Neural cell (in vitro differentiated cells): ENCODE measurements around the gene GTSF1L.

Experiments used
- EP300 ChIP-seq: fragments of 450-650 bp; conservative IDR thresholded peaks from 2 replicates; pipeline ENCODE4 v1.6.1; 2014; ENCODE audit warnings: antibody characterized with exemption, mild to moderate bottlenecking, moderate library complexity; ENCODE audit not compliant: poor library complexity, severe bottlenecking
- EZH2 ChIP-seq: fragments of 200-600, 300-800 bp; shearing (Covaris generic), sonication (generic); IDR thresholded peaks from 2 replicates; pipeline ENCODE4 v1.6.1; 2014; ENCODE audit warnings: antibody characterized with exemption, low read length, borderline replicate concordance, mild to moderate bottlenecking; ENCODE audit not compliant: insufficient read depth, poor library complexity, severe bottlenecking
- RAD21 ChIP-seq: fragments of 450-650 bp; conservative IDR thresholded peaks from 2 replicates; pipeline ENCODE4 v1.6.1; 2014; ENCODE audit warnings: antibody characterized with exemption, mild to moderate bottlenecking, moderate library complexity
- TAF1 ChIP-seq: IDR thresholded peaks from 2 replicates; pipeline ENCODE4 v1.6.1; 2012; ENCODE audit warnings: low read depth
- TF ChIP-seq, protein P1 (sequence below): fragments of 450-650 bp; IDR thresholded peaks from 2 replicates; pipeline ENCODE4 v1.5.1; 2014; ENCODE audit warnings: antibody characterized with exemption, mild to moderate bottlenecking, moderate library complexity; ENCODE audit not compliant: poor library complexity, severe bottlenecking

GRCh38 chr20:43728686-43729255, 2.0 kb upstream of the GTSF1L start:
- TF ChIP-seq, protein P1, sequence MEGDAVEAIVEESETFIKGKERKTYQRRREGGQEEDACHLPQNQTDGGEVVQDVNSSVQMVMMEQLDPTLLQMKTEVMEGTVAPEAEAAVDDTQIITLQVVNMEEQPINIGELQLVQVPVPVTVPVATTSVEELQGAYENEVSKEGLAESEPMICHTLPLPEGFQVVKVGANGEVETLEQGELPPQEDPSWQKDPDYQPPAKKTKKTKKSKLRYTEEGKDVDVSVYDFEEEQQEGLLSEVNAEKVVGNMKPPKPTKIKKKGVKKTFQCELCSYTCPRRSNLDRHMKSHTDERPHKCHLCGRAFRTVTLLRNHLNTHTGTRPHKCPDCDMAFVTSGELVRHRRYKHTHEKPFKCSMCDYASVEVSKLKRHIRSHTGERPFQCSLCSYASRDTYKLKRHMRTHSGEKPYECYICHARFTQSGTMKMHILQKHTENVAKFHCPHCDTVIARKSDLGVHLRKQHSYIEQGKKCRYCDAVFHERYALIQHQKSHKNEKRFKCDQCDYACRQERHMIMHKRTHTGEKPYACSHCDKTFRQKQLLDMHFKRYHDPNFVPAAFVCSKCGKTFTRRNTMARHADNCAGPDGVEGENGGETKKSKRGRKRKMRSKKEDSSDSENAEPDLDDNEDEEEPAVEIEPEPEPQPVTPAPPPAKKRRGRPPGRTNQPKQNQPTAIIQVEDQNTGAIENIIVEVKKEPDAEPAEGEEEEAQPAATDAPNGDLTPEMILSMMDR = no peak
- TF ChIP-seq EP300 (no peak), EZH2 (no peak), TAF1 (no peak), RAD21 (no peak)
